D721Med (cell line): ENCODE results near the gene CORO1C.

Experiments
- DNase-seq: peaks from one replicate; pipeline ENCODE4 v3.0.0; 2011; ENCODE audit warnings: low spot score; ENCODE audit not compliant: insufficient read length
- FAIRE-seq: peaks from 2 replicates; lab custom pipeline; 2011; peaks lifted over from hg19 to GRCh38; lab: Jason Lieb, UNC
- TF ChIP-seq, protein P1 (sequence below): IDR thresholded peaks from 2 replicates; pipeline ENCODE4 v1.5.1; 2012; ENCODE audit warnings: mild to moderate bottlenecking, control low read depth; ENCODE audit not compliant: insufficient read depth; ENCODE audit errors: missing control alignments

The CORO1C gene

DNA sequence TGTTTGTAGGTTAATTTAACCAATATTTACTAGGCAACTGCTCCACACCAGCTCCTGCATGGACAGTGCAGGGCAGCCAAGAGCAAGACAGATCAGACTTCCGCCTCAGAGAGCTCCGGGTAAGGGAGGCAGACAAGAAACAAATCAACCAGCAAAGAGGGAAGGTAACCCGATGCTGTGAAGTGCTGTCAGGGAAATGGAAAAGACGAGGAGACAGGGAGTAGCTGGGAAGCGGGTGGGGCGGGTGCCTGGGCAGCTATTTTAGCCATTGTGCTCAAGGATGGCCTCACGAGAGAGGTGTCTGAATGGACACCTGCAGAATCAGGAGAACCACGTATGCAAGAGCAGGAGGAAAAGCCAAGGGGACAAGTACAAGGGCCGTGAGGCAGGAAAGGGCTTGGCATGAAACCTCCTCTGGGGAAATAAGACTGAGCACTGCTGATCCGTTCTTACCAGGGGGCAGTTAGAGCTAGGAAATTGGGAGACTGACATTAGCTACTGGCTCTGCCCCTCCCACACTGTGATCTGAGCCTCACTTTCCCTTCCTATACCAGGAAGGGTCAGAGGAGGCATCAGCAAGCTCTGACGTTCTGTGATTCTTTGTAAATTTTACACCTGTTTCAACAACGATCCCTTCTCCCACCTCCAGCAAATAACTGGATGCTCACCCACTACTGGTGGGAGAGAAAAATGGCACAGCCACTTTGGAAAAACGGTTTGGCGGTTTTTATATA lies 126.9 kb downstream of the CORO1C start:
- no peak for DNase-seq

DNA sequence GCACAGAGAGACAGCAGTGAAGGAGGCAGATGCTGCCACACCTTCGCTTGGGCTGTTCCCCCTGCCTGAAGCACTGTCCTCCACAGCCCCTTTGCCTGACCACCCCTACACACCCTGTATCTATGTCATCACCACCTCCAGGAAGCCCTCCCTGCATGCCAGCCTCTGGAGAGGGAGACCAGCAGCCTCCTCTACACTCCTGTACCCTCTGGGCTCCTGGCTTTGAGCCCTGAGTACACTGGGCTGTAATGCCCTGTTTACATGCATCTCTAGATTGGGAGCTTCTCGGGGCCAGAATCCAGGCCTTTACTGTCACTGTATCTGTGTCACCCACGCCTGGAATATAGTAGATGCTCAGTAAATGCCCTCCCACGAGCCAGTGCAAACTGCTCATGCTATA lies 127.6 kb downstream of the CORO1C start:
- no peak for FAIRE-seq
- TF ChIP-seq, protein P1, sequence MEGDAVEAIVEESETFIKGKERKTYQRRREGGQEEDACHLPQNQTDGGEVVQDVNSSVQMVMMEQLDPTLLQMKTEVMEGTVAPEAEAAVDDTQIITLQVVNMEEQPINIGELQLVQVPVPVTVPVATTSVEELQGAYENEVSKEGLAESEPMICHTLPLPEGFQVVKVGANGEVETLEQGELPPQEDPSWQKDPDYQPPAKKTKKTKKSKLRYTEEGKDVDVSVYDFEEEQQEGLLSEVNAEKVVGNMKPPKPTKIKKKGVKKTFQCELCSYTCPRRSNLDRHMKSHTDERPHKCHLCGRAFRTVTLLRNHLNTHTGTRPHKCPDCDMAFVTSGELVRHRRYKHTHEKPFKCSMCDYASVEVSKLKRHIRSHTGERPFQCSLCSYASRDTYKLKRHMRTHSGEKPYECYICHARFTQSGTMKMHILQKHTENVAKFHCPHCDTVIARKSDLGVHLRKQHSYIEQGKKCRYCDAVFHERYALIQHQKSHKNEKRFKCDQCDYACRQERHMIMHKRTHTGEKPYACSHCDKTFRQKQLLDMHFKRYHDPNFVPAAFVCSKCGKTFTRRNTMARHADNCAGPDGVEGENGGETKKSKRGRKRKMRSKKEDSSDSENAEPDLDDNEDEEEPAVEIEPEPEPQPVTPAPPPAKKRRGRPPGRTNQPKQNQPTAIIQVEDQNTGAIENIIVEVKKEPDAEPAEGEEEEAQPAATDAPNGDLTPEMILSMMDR, result no peak
- DNase-seq, result no peak

More for the DNA sequence above, 126.9 kb downstream of the CORO1C start:
- TF ChIP-seq, protein P1, result no peak
- no peak for FAIRE-seq

DNA sequence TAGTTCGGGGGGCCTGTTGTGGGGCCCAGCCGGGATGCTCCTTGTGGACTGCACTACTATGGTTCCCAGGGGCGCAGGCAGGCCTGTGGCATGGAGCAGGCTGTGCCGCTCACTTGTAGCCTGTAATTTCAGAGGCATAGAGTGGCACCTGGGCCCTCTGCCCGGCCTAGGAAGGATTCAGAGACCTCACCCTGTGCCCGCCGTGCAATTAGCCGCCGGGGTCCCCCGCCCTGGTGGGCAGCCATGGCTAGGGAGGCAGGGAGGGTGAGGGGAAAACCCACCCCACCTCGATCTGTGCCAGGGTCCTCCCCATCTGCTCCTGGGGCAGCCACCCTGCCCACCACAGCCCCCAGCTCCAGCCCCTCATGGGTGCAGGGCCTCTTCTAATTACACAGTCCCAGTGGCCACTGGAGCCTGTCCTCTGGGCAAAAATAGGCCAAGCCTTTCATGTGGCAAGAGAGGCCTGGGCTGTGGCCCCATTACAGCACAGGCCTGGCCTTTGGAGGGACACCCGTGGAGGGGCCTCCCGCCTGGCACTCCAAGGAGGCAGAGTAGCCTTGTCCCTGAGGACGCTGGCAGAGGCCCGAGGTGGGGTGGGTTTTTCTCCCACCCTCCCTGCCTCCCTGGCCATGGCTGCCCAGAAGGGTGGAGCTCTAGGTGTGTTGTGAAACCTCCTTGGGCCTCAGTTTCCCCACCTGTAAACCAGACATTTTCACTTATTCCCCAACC lies 128.2 kb downstream of the CORO1C start:
- DNase-seq, result no peak
- no peak for FAIRE-seq
- TF ChIP-seq, protein P1, result no peak

- TF ChIP-seq, protein P1, result no peak
- DNase-seq (no peak), FAIRE-seq (no peak)
Observed at GRCh38 chr12:108602209-108602705, 129.1 kb downstream of the CORO1C start.

GRCh38 chr12:108600702-108601007 lies 130.7 kb downstream of the CORO1C start:
- no peak for DNase-seq
- TF ChIP-seq, protein P1, result no peak
- FAIRE-seq, result no peak

DNA sequence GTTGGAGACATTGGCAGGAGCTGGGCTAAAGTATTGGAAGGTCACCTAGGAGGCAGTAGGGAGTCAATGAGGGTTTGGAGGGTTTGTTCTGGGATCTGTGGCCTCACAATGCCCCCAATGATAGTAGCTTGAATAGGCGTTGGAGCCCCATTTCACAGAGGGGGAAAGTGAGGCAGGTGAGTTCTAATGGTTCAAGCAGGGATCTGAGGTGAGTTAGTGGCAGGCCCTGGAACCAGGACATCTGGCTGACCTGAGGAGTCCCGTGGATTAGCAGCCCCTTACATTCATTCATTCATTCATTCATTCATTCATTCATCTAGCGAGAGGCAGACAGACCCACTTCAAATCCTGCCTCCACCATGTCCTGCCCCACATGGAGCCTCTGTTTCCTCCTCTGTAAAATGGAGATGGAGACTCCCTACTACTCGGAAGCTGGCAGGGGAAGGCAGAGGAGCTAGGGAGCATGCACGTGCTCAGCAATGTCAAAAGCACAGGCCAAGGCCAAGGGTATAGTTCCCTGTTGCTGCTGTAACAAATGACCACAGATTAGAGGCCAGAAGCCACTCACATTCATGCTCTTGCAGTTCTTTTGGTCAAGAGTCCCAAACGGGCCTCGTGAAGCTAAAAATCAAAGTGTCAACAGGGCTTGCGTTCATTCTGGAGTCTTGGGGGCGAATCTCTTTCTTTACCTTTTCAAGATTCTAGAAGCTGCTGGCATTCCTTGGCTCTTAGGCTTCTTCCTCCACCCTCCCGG lies 131.2 kb downstream of the CORO1C start:
- DNase-seq (no peak), FAIRE-seq (no peak)
- TF ChIP-seq, protein P1, result no peak

- TF ChIP-seq, protein P1, result no peak
- FAIRE-seq (no peak), DNase-seq (no peak)
Observed at GRCh38 chr12:108599541-108599940, 131.8 kb downstream of the CORO1C start.
